GM23338 (cell line): ENCODE data around the gene PUS7.

Experiments used
- CREB1 ChIP-seq: fragments of 250-450 bp; sonication (Bioruptor Pico); IDR thresholded peaks from 2 replicates; pipeline ENCODE4 v1.5.0; 2020; ENCODE audit warnings: low read depth, mild to moderate bottlenecking, moderate library complexity
- EZH2 ChIP-seq: fragments of 200-600 bp; sonication (generic); IDR thresholded peaks from one replicate; pipeline ENCODE4 v1.8.0; 2017; ENCODE audit warnings: antibody characterized with exemption, mild to moderate bottlenecking, low read depth; ENCODE audit not compliant: unreplicated experiment
- EZH2phosphoT487 ChIP-seq: fragments of 200-600 bp; sonication (generic); IDR thresholded peaks from one replicate; pipeline ENCODE4 v1.8.1; 2018; ENCODE audit warnings: antibody characterized with exemption; ENCODE audit not compliant: unreplicated experiment
- JUNB ChIP-seq: IDR thresholded peaks from one replicate; pipeline ENCODE4 v1.6.1; 2016; ENCODE audit warnings: antibody characterized with exemption; ENCODE audit not compliant: unreplicated experiment
- POLR2AphosphoS5 ChIP-seq: IDR thresholded peaks from 2 replicates; pipeline ENCODE4 v1.6.1; 2016; ENCODE audit warnings: antibody characterized with exemption, low read depth
- STAT1 ChIP-seq: IDR thresholded peaks from one replicate; pipeline ENCODE4 v1.6.1; 2016; ENCODE audit warnings: antibody characterized with exemption; ENCODE audit not compliant: unreplicated experiment
- ZNF114 ChIP-seq: fragments of 250-450 bp; sonication (Bioruptor Pico); IDR thresholded peaks from 2 replicates; pipeline ENCODE4 v1.5.0; 2020; ENCODE audit warnings: mild to moderate bottlenecking, moderate library complexity
- TF ChIP-seq, protein P1 (sequence below), 2 experiments: fragments of 200-600 bp in 1 of 2; sonication (generic) in 1 of 2; conservative IDR thresholded peaks; 2 replicates each; pipeline versions ENCODE4 v1.5.1 to v1.6.1; 2016 to 2017; ENCODE audit warnings: antibody characterized with exemption in 2 of 2, low read depth in 2 of 2, mild to moderate bottlenecking in 2 of 2, moderate library complexity in 1 of 2
- TF ChIP-seq, protein P2 (sequence below): IDR thresholded peaks from one replicate; pipeline ENCODE4 v1.6.1; 2018; ENCODE audit warnings: antibody characterized with exemption; ENCODE audit not compliant: unreplicated experiment
- TF ChIP-seq, protein P3 (sequence below): IDR thresholded peaks from 2 replicates; pipeline ENCODE4 v1.6.1; 2016; ENCODE audit warnings: antibody characterized with exemption

DNA sequence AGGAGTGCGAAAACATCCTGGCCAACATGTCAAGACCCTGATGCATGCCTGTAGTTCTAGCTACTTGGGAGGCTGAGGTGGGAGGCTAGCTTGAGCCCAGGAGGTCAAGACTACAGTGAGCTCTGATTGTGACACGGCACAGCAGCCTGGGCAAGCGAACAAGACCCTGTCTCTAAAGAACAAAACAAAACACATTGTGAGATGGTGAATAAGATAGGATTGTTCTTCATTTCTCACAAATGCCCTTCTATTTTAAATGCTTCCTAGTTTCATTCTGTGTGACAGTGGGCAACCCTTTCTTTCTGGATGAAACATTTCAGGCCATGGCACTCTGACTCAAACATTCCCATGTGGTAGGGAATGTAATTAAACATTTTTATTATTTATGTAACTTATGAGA is 45.8 kb upstream of the PUS7 start:
- TF ChIP-seq EZH2phosphoT487 = no peak
- no peak for TF ChIP-seq ZNF114 (CRISPR knock-in tag)
- TF ChIP-seq, protein P1, sequence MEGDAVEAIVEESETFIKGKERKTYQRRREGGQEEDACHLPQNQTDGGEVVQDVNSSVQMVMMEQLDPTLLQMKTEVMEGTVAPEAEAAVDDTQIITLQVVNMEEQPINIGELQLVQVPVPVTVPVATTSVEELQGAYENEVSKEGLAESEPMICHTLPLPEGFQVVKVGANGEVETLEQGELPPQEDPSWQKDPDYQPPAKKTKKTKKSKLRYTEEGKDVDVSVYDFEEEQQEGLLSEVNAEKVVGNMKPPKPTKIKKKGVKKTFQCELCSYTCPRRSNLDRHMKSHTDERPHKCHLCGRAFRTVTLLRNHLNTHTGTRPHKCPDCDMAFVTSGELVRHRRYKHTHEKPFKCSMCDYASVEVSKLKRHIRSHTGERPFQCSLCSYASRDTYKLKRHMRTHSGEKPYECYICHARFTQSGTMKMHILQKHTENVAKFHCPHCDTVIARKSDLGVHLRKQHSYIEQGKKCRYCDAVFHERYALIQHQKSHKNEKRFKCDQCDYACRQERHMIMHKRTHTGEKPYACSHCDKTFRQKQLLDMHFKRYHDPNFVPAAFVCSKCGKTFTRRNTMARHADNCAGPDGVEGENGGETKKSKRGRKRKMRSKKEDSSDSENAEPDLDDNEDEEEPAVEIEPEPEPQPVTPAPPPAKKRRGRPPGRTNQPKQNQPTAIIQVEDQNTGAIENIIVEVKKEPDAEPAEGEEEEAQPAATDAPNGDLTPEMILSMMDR (conservative IDR thresholded peaks at IDR 0.05; ENCODE audit: low read depth in 2 of 2) = no peak
- TF ChIP-seq, protein P2, sequence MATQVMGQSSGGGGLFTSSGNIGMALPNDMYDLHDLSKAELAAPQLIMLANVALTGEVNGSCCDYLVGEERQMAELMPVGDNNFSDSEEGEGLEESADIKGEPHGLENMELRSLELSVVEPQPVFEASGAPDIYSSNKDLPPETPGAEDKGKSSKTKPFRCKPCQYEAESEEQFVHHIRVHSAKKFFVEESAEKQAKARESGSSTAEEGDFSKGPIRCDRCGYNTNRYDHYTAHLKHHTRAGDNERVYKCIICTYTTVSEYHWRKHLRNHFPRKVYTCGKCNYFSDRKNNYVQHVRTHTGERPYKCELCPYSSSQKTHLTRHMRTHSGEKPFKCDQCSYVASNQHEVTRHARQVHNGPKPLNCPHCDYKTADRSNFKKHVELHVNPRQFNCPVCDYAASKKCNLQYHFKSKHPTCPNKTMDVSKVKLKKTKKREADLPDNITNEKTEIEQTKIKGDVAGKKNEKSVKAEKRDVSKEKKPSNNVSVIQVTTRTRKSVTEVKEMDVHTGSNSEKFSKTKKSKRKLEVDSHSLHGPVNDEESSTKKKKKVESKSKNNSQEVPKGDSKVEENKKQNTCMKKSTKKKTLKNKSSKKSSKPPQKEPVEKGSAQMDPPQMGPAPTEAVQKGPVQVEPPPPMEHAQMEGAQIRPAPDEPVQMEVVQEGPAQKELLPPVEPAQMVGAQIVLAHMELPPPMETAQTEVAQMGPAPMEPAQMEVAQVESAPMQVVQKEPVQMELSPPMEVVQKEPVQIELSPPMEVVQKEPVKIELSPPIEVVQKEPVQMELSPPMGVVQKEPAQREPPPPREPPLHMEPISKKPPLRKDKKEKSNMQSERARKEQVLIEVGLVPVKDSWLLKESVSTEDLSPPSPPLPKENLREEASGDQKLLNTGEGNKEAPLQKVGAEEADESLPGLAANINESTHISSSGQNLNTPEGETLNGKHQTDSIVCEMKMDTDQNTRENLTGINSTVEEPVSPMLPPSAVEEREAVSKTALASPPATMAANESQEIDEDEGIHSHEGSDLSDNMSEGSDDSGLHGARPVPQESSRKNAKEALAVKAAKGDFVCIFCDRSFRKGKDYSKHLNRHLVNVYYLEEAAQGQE = no peak
- no peak for TF ChIP-seq POLR2AphosphoS5
- no peak for TF ChIP-seq EZH2
- TF ChIP-seq, protein P3, sequence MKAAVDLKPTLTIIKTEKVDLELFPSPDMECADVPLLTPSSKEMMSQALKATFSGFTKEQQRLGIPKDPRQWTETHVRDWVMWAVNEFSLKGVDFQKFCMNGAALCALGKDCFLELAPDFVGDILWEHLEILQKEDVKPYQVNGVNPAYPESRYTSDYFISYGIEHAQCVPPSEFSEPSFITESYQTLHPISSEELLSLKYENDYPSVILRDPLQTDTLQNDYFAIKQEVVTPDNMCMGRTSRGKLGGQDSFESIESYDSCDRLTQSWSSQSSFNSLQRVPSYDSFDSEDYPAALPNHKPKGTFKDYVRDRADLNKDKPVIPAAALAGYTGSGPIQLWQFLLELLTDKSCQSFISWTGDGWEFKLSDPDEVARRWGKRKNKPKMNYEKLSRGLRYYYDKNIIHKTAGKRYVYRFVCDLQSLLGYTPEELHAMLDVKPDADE = no peak
- TF ChIP-seq JUNB = no peak
- TF ChIP-seq CREB1 (CRISPR knock-in tag) = no peak
- no peak for TF ChIP-seq STAT1
